Esophagus muscularis mucosa (tissue), 3 donors: ENCODE results near the gene NCL.

Experiments used
- POLR2A ChIP-seq: fragments of 450-650 bp; IDR thresholded peaks from one replicate; pipeline ENCODE4 v1.6.1; 2017; ENCODE audit warnings: antibody characterized with exemption, moderate library complexity, mild to moderate bottlenecking, low read depth
- TF ChIP-seq, protein P1 (sequence below), 3 experiments: fragments of 200-600 bp in 2 of 3; fragments of 450-650 bp in 1 of 3; sonication (generic) in 2 of 3; IDR thresholded peaks; one replicate each; pipeline ENCODE4 v1.5.1; 2017 to 2019; ENCODE audit warnings: antibody characterized with exemption in 3 of 3, mild to moderate bottlenecking in 2 of 3, moderate library complexity in 1 of 3

DNA sequence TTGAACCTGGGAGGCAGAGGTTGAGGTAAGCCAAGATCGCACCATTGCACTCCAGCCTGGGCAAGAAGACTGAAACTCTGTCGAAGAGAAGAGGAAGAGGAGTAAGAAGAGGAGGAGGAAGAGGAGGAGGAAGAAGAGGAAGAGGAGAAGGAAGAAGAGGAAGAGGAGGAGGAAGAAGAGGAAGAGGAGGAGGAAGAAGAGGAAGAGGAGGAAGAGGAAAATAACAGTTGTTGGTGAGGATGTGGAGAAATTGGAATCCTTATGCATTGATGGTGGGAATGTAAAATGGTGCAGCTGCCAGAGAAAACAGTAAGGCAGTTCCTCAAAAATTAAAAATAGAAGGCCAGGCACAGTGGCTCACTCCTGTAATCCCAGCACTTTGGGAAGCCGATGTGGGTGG is 8.5 kb upstream of the NCL start:
- TF ChIP-seq, protein P1, sequence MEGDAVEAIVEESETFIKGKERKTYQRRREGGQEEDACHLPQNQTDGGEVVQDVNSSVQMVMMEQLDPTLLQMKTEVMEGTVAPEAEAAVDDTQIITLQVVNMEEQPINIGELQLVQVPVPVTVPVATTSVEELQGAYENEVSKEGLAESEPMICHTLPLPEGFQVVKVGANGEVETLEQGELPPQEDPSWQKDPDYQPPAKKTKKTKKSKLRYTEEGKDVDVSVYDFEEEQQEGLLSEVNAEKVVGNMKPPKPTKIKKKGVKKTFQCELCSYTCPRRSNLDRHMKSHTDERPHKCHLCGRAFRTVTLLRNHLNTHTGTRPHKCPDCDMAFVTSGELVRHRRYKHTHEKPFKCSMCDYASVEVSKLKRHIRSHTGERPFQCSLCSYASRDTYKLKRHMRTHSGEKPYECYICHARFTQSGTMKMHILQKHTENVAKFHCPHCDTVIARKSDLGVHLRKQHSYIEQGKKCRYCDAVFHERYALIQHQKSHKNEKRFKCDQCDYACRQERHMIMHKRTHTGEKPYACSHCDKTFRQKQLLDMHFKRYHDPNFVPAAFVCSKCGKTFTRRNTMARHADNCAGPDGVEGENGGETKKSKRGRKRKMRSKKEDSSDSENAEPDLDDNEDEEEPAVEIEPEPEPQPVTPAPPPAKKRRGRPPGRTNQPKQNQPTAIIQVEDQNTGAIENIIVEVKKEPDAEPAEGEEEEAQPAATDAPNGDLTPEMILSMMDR (IDR thresholded peaks at IDR 0.05), result no peak
- TF ChIP-seq POLR2A, result no peak
